UCSD-AML1 (cell line): ENCODE data around the gene ARVCF.

Experiments used
- DNase-seq: peaks from one replicate; lab custom pipeline; 2025; ENCODE audit not compliant: unreplicated experiment; lab: John Stamatoyannopoulos, UW

Gene ARVCF

GRCh38 chr22:19987394-19988306, 29.0 kb downstream of the ARVCF start:
- DNase-seq, result no peak

GRCh38 chr22:19986410-19987341, 29.9 kb downstream of the ARVCF start:
- DNase-seq, result peak; percentile 71

- DNase-seq, result no peak
These were observed 30.6 kb downstream of the ARVCF start for GRCh38 chr22:19986011-19986409.

GRCh38 chr22:19984851-19985811, 31.5 kb downstream of the ARVCF start:
- DNase-seq, result no peak

GRCh38 chr22:19984201-19984753, 32.3 kb downstream of the ARVCF start:
- no peak for DNase-seq

- no peak for DNase-seq
These were observed 32.9 kb downstream of the ARVCF start for GRCh38 chr22:19983741-19984140.

- no peak for DNase-seq
These were observed 33.5 kb downstream of the ARVCF start for GRCh38 chr22:19982991-19983578.

GRCh38 chr22:19981961-19982920, 34.4 kb downstream of the ARVCF start:
- DNase-seq, result no peak

- no peak for DNase-seq
These were observed 35.3 kb downstream of the ARVCF start for GRCh38 chr22:19981171-19981960.

- no peak for DNase-seq
These were observed 35.9 kb downstream of the ARVCF start for GRCh38 chr22:19980766-19981165.

GRCh38 chr22:19979712-19980493, 36.7 kb downstream of the ARVCF start:
- DNase-seq, result no peak

- DNase-seq, result no peak
These were observed 37.9 kb downstream of the ARVCF start for GRCh38 chr22:19978748-19979147.

- DNase-seq, result no peak
These were observed 39.1 kb downstream of the ARVCF start for GRCh38 chr22:19977296-19978243.

- DNase-seq, result no peak
These were observed 40.0 kb downstream of the ARVCF start for GRCh38 chr22:19976671-19977070.

GRCh38 chr22:19975707-19976035, 41.0 kb downstream of the ARVCF start:
- DNase-seq, result no peak
